HL-60 (cell line): ENCODE measurements around the gene TGM2.

Experiments
- DNase-seq, 2 experiments: peaks; one replicate each; pipeline ENCODE4 v3.0.0-alpha.2; 2010 to 2020; ENCODE audit warnings: low read depth in 1 of 2, low spot score in 1 of 2
- H3K27ac ChIP-seq: fragments of 250-450 bp; sonication (Bioruptor Pico); replicated peaks from 2 replicates; pipeline ENCODE4 v1.5.1; 2020; ENCODE audit warnings: mild to moderate bottlenecking, moderate library complexity
- H3K27me3 ChIP-seq: fragments of 250-450 bp; sonication (Bioruptor Pico); 2 replicates; pipeline ENCODE4 v1.5.1; 2021; ENCODE audit warnings: mild to moderate bottlenecking, moderate library complexity; ENCODE audit not compliant: insufficient read depth, poor library complexity, severe bottlenecking
- H3K4me3 ChIP-seq: replicated peaks from 2 replicates; pipeline ENCODE4 v1.5.1; 2011; ENCODE audit warnings: mild to moderate bottlenecking, control low read depth, low read length; ENCODE audit not compliant: insufficient read depth
- GABPA ChIP-seq: IDR thresholded peaks from 2 replicates; pipeline ENCODE4 v1.6.1; 2012; ENCODE audit warnings: low read depth
- POLR2AphosphoS5 ChIP-seq: IDR thresholded peaks from 2 replicates; pipeline ENCODE4 v1.6.1; 2012; ENCODE audit warnings: low read depth
- SPI1 ChIP-seq: IDR thresholded peaks from 2 replicates; pipeline ENCODE4 v1.6.1; 2012; ENCODE audit warnings: low read depth, mild to moderate bottlenecking, borderline replicate concordance
- TF ChIP-seq, protein P1 (sequence below): IDR thresholded peaks from 2 replicates; pipeline ENCODE4 v1.6.1; 2012; ENCODE audit warnings: low read depth; ENCODE audit not compliant: insufficient replicate concordance
- TF ChIP-seq, protein P2 (sequence below): IDR thresholded peaks from one replicate; pipeline ENCODE4 v1.5.1; 2011; ENCODE audit warnings: low read length, control low read depth, inconsistent platforms; ENCODE audit not compliant: insufficient read depth

TGM2 gene

DNA sequence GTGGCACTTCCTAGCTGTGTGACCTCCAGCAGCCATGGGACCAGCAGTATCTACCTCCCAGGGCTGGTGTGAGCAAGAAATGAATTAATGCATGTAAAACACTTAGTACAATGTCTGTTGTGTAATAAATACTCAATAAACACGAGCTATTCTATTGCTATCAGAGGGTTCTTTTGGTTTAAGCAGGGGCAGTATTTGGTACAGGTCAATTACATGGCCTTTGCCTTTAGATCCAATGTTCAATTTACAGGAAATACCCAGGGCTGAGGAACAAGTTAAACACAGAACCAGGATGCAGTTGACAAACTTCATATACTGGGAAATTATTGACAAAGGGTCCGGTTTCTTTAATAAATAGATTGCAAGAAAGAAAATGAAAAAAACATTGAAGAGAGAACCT lies 2.9 kb downstream of the TGM2 start:
- no peak for DNase-seq
- no peaks in the 10 kb centered on the region for H3K27me3 ChIP-seq
- TF ChIP-seq SPI1 (no peak), GABPA (no peak), POLR2AphosphoS5 (no peak)
- TF ChIP-seq, protein P1, sequence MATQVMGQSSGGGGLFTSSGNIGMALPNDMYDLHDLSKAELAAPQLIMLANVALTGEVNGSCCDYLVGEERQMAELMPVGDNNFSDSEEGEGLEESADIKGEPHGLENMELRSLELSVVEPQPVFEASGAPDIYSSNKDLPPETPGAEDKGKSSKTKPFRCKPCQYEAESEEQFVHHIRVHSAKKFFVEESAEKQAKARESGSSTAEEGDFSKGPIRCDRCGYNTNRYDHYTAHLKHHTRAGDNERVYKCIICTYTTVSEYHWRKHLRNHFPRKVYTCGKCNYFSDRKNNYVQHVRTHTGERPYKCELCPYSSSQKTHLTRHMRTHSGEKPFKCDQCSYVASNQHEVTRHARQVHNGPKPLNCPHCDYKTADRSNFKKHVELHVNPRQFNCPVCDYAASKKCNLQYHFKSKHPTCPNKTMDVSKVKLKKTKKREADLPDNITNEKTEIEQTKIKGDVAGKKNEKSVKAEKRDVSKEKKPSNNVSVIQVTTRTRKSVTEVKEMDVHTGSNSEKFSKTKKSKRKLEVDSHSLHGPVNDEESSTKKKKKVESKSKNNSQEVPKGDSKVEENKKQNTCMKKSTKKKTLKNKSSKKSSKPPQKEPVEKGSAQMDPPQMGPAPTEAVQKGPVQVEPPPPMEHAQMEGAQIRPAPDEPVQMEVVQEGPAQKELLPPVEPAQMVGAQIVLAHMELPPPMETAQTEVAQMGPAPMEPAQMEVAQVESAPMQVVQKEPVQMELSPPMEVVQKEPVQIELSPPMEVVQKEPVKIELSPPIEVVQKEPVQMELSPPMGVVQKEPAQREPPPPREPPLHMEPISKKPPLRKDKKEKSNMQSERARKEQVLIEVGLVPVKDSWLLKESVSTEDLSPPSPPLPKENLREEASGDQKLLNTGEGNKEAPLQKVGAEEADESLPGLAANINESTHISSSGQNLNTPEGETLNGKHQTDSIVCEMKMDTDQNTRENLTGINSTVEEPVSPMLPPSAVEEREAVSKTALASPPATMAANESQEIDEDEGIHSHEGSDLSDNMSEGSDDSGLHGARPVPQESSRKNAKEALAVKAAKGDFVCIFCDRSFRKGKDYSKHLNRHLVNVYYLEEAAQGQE = no peak
- TF ChIP-seq, protein P2, sequence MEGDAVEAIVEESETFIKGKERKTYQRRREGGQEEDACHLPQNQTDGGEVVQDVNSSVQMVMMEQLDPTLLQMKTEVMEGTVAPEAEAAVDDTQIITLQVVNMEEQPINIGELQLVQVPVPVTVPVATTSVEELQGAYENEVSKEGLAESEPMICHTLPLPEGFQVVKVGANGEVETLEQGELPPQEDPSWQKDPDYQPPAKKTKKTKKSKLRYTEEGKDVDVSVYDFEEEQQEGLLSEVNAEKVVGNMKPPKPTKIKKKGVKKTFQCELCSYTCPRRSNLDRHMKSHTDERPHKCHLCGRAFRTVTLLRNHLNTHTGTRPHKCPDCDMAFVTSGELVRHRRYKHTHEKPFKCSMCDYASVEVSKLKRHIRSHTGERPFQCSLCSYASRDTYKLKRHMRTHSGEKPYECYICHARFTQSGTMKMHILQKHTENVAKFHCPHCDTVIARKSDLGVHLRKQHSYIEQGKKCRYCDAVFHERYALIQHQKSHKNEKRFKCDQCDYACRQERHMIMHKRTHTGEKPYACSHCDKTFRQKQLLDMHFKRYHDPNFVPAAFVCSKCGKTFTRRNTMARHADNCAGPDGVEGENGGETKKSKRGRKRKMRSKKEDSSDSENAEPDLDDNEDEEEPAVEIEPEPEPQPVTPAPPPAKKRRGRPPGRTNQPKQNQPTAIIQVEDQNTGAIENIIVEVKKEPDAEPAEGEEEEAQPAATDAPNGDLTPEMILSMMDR = no peak
- no peak overlapping the region for H3K4me3 ChIP-seq
- no peak overlapping the region for H3K27ac ChIP-seq

DNA sequence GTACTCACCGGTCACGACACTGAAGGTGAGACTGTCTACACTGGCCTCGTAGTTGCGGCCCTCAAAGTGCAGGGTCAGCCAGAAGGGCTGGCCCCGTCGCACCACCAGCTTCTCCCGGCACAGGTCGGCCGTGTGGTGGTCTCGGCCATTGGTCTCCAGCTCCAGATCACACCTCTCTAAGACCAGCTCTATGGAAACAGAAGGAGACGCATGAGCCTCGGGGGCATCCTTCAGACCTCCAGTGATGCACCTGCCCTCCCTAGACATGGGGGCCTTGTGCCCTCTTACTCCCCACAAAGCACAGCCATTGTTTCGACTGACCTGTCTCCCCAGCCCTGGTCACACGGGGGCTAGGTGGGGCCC lies 3.7 kb downstream of the TGM2 start:
- TF ChIP-seq, protein P1 = no peak
- TF ChIP-seq GABPA (no peak), SPI1 (no peak), POLR2AphosphoS5 (no peak)
- TF ChIP-seq, protein P2 = no peak
- no peak for DNase-seq
- H3K27me3 ChIP-seq = no peaks in the 10 kb centered on the region
- H3K27ac ChIP-seq = no peak overlapping the region
- H3K4me3 ChIP-seq = no peak overlapping the region

DNA sequence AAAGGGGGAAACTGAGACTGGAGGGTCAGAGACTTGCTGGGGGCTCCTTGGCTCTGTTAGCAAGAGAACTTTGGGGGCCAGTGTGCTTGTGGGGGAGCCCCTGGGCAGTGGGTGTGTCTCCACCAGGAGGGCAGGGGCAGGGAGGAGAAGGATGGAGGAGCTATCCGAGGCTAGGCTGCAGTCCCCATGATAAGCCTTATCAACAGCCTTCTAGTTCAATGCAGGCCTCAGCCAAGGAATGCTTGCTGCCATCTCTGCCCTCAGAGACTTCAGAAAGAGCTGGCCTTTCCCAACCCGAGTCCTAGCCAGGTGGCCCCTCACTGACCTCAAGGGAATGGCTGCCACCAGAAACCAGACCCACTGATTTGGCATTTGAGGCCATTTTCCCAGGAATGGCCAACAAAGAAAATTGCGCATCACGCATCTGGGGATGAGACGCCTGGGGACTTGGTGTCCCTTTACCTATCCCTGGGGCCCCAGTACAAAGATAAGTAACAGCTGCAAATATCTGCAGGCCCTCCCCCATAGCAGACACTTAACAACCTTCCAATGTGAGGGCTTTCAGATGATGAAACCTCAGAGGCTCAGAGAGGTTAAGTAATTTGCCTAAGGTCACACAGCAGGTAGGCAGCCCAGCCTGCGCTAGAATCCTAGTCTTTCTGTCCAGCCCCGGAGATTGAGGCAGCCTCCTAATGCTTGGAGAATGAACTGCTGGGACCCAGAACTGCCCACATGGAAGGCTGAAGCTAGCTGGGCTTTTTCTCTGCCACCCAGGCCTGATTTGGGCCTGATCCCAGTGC lies 4.9 kb downstream of the TGM2 start:
- DNase-seq = no peak
- Histone ChIP-seq H3K27me3 (no peaks in the 10 kb centered on the region), H3K27ac (no peak overlapping the region), H3K4me3 (no peak overlapping the region)
- no peak for TF ChIP-seq SPI1
- TF ChIP-seq, protein P2 = no peak
- TF ChIP-seq, protein P1 = no peak
- no peak for TF ChIP-seq POLR2AphosphoS5
- TF ChIP-seq GABPA = no peak
